K562 (cell line): ENCODE measurements around the gene NFE2. TPM values are rescaled to one million over a fixed set of nuclear protein-coding genes. Genes with fewer than 3 reads are reported as not detected.

Source experiments
- BACH1 ChIP-seq: fragments of 200-800 bp; sonication (Bioruptor generic); IDR thresholded peaks from 2 replicates; pipeline ENCODE4 v1.6.1; 2016; ENCODE audit warnings: missing genetic modification characterization, missing compliant biosample characterization
- CHD4 ChIP-seq: fragments of 200-600 bp; sonication (generic); IDR thresholded peaks from 3 replicates; pipeline ENCODE4 v1.6.1; 2012; ENCODE audit warnings: low read depth, mild to moderate bottlenecking, mixed read lengths, low read length, inconsistent platforms; ENCODE audit not compliant: insufficient read depth, insufficient replicate concordance, poor library complexity, severe bottlenecking
- CTCF ChIP-seq, 3 experiments: IDR thresholded peaks in 2 of 3; conservative IDR thresholded peaks in 1 of 3; 2 replicates each; pipeline ENCODE4 v1.5.1; 2011 to 2012; ENCODE audit warnings: low read length in 3 of 3, mild to moderate bottlenecking in 3 of 3, control low read depth in 2 of 3, improper control_type of control experiment in 1 of 3, inconsistent platforms in 1 of 3, low read depth in 1 of 3, mixed read lengths in 1 of 3, moderate library complexity in 1 of 3; ENCODE audit not compliant: insufficient read depth in 2 of 3
- E2F8 ChIP-seq: fragments of 450-650 bp; IDR thresholded peaks from 2 replicates; pipeline ENCODE4 v1.7.1; 2018; ENCODE audit warnings: mild to moderate bottlenecking, low read depth; ENCODE audit not compliant: partially characterized antibody
- FOXO4 ChIP-seq: fragments of 450-650 bp; formaldehyde crosslinking; IDR thresholded peaks from 2 replicates; pipeline ENCODE4 v1.4.0; 2020; ENCODE audit warnings: mild to moderate bottlenecking, moderate library complexity
- HLTF ChIP-seq: fragments of 450-650 bp; IDR thresholded peaks from 2 replicates; pipeline ENCODE4 v1.6.1; 2016
- MTA1 ChIP-seq: fragments of 450-650 bp; IDR thresholded peaks from 2 replicates; pipeline ENCODE4 v1.6.1; 2017; ENCODE audit warnings: borderline replicate concordance
- NFXL1 ChIP-seq: fragments of 450-650 bp; formaldehyde crosslinking; IDR thresholded peaks from 2 replicates; pipeline ENCODE4 v1.4.0; 2021; ENCODE audit warnings: mild to moderate bottlenecking
- NONO ChIP-seq, 2 experiments: fragments of 200-400 bp in 1 of 2; fragments of 450-650 bp in 1 of 2; formaldehyde crosslinking in 1 of 2; IDR thresholded peaks; 2 replicates each; pipeline ENCODE4 v1.6.1; 2017; ENCODE audit warnings: low read depth in 2 of 2, mild to moderate bottlenecking in 2 of 2, moderate library complexity in 2 of 2, low read length in 1 of 2
- NR2F6 ChIP-seq: fragments of 450-650 bp; formaldehyde crosslinking; IDR thresholded peaks from 2 replicates; pipeline ENCODE4 v1.4.0; 2020; ENCODE audit warnings: mild to moderate bottlenecking
- POLR2G ChIP-seq: fragments of 200-400 bp; formaldehyde crosslinking; IDR thresholded peaks from 2 replicates; pipeline ENCODE4 v1.6.1; 2017; ENCODE audit warnings: low read depth, mild to moderate bottlenecking, antibody characterized with exemption, low read length, moderate library complexity
- RAD21 ChIP-seq, 2 experiments: fragments of 250-450 bp in 1 of 2; fragments of 450-650 bp in 1 of 2; sonication (Bioruptor Pico) in 1 of 2; formaldehyde crosslinking in 1 of 2; IDR thresholded peaks in 1 of 2; conservative IDR thresholded peaks in 1 of 2; 2 replicates each; pipeline versions ENCODE4 v1.4.0 to v1.8.0; 2020 to 2022; ENCODE audit warnings: mild to moderate bottlenecking in 2 of 2, moderate library complexity in 1 of 2
- RBFOX2 ChIP-seq: fragments of 200-400 bp; formaldehyde crosslinking; IDR thresholded peaks from 2 replicates; pipeline ENCODE4 v1.6.1; 2017; ENCODE audit warnings: low read depth, mild to moderate bottlenecking, low read length, moderate library complexity
- RFX7 ChIP-seq: fragments of 250-450 bp; sonication (Bioruptor Pico); IDR thresholded peaks from 2 replicates; pipeline ENCODE4 v1.5.1; 2021; ENCODE audit warnings: mild to moderate bottlenecking
- SMAD3 ChIP-seq: fragments of 450-650 bp; formaldehyde crosslinking; conservative IDR thresholded peaks from 2 replicates; pipeline ENCODE4 v1.4.0; 2020; ENCODE audit warnings: mild to moderate bottlenecking
- ZBTB26 ChIP-seq: fragments of 450-650 bp; formaldehyde crosslinking; IDR thresholded peaks from 2 replicates; pipeline ENCODE4 v1.4.0; 2022; ENCODE audit warnings: missing genetic modification characterization
- ZEB2 ChIP-seq: fragments of 450-650 bp; IDR thresholded peaks from 2 replicates; pipeline ENCODE4 v1.6.1; 2016
- ZNF133 ChIP-seq: fragments of 250-450 bp; sonication (Bioruptor Pico); IDR thresholded peaks from 2 replicates; pipeline ENCODE4 v1.4.0; 2020; ENCODE audit warnings: mild to moderate bottlenecking
- ZNF324 ChIP-seq: fragments of 250-450 bp; sonication (Bioruptor Pico); IDR thresholded peaks from 2 replicates; pipeline ENCODE4 v1.4.0; 2020; ENCODE audit warnings: mild to moderate bottlenecking
- polyA plus RNA-seq, 8 experiments: library from polyadenylated mRNA; depleted of rRNA in 4 of 8; stranded (reverse) in 5 of 8; unstranded in 3 of 8; fragments of >200 nt; fragmentation: Nextera tagmentation in 2 of 8; fragmentation: Illumina TruSeq in 1 of 8; extraction: Ambion mirVana in 2 of 8; extraction: Trizol in 1 of 8; gene quantifications; 2 replicates each; pipeline versions ENCODE4 v1.2.1 to v1.2.3, GENCODE V29; 2011 to 2014; ENCODE audit warnings: inconsistent platforms in 1 of 8, missing spikeins in 1 of 8
- total RNA-seq, 7 experiments: library from RNA; depleted of rRNA in 6 of 7; stranded (reverse); fragments of >200 nt in 6 of 7; fragmentation: Illumina TruSeq in 2 of 7; extraction: Trizol in 2 of 7; gene quantifications; 2 replicates each; pipeline versions ENCODE4 v1.2.1 to v1.2.3, GENCODE V29; 2011 to 2021; ENCODE audit warnings: low replicate concordance in 1 of 7

The NFE2 gene
- total and polyA plus RNA-seq, 9 of the 15 experiments (the other 6 are each of a cell fraction or from before 2014, with no cell fraction given): 12.3 to 282 (median 208) TPM

- TF ChIP-seq E2F8 (no peak), HLTF (no peak), NONO (IDR thresholded peaks at IDR 0.05; ENCODE audit: low read depth in 2 of 2, low read length in 1 of 2) (no peak), ZNF324 (CRISPR knock-in tag) (no peak), NFXL1 (CRISPR knock-in tag) (0 out of 2 replicates have a peak, but pooled peaks have one; percentile 65), CHD4 (no peak), MTA1 (no peak), ZNF133 (no peak), FOXO4 (no peak), NR2F6 (CRISPR knock-in tag) (0 out of 2 replicates have a peak, but pooled peaks have one; percentile 43), BACH1 (peak; percentile 12; the same call in 1 of the 2 replicates), SMAD3 (CRISPR knock-in tag) (0 out of 2 replicates have a peak, but pooled peaks have one; percentile 33), ZBTB26 (CRISPR knock-in tag) (peak; percentile 14; the same call in 1 of the 2 replicates), RFX7 (peak; percentile 72), RAD21 (CRISPR knock-in tag; conservative IDR thresholded peaks at IDR 0.05 in 1 of 2, IDR thresholded peaks at IDR 0.05 in 1 of 2) (peak; percentile 20 to 29; a peak in 2 of 4 replicates), CTCF (IDR thresholded peaks at IDR 0.05 in 2 of 3, conservative IDR thresholded peaks at IDR 0.05 in 1 of 3; ENCODE audit: insufficient read depth in 2 of 3, low read depth in 1 of 3, low read length in 3 of 3) (peak in 1 of 3 experiments; percentile 33; a peak in 2 of 6 replicates), POLR2G (peak; percentile 60), RBFOX2 (peak; percentile 61; the same call in 1 of the 2 replicates), ZEB2 (no peak)
Observed at GRCh38 chr12:54285150-54286041, 15.4 kb downstream of the NFE2 start (continued).
